Heart right ventricle (tissue), 16 donors: ENCODE results near the gene TRPM5. TPM values are rescaled to one million over a fixed set of nuclear protein-coding genes. Genes with fewer than 3 reads are reported as not detected.
A peak's percentile ranks its signal among the peaks of the same experiment; 100 is the strongest.

Experiments
- ATAC-seq, 8 donors: fragments of 200-7000 bp; cut with Tn5 transposase; one replicate each; pipeline ENCODE4 v1.9.1; 2020; ENCODE audit warnings: mild to moderate bottlenecking in 8 of 8, moderate library complexity in 8 of 8, moderate number of reproducible peaks in 1 of 8
- DNase-seq, 2 donors: peaks; one replicate each; pipeline ENCODE4 v3.0.0-alpha.2; 2020
- H3K27ac ChIP-seq, 10 donors: fragments of 200-600 bp; sonication (generic) in 2 of 10; one replicate each; pipeline versions ENCODE4 v1.5.0 to v1.8.0; 2020 to 2022; ENCODE audit warnings: mild to moderate bottlenecking in 3 of 10
- H3K27me3 ChIP-seq, 7 donors: fragments of 200-600 bp; one replicate each; pipeline ENCODE4 v1.8.0; 2021 to 2022; ENCODE audit warnings: mild to moderate bottlenecking in 2 of 7
- H3K36me3 ChIP-seq, 9 donors: fragments of 200-600 bp; sonication (generic) in 1 of 9; one replicate each; pipeline versions ENCODE4 v1.5.0 to v1.8.0; 2020 to 2022; ENCODE audit warnings: mild to moderate bottlenecking in 2 of 9
- H3K4me1 ChIP-seq, 9 donors: fragments of 200-600 bp; sonication (generic) in 1 of 9; one replicate each; pipeline versions ENCODE4 v1.5.0 to v1.8.0; 2020 to 2022; ENCODE audit warnings: mild to moderate bottlenecking in 4 of 9
- H3K4me3 ChIP-seq, 10 donors: fragments of 200-600 bp; sonication (generic) in 2 of 10; one replicate each; pipeline versions ENCODE4 v1.5.0 to v1.8.0; 2020 to 2022; ENCODE audit warnings: mild to moderate bottlenecking in 7 of 10, moderate library complexity in 2 of 10
- H3K9me3 ChIP-seq, 11 donors: fragments of 200-600 bp in 10 of 11; sonication (generic) in 2 of 11; one replicate each; pipeline versions ENCODE4 v1.5.0 to v1.8.0; 2013 to 2022; ENCODE audit warnings: mild to moderate bottlenecking in 2 of 11, control low read depth in 1 of 11, moderate library complexity in 1 of 11
- WGBS, 2 donors: extraction: QIAGEN DNeasy Blood & Tissue Kit; methylation state at CpG; one replicate each; pipeline ENCODE4 v1.1.7; 2013; ENCODE audit warnings: inconsistent platforms in 1 of 2; 5-methylcytosine and 5-hydroxymethylcytosine counted together
- intact Hi-C, 10 donors: fragments of 100-400 bp; cut with DNase I; formaldehyde crosslinking; loops; one replicate each; pipeline versions ENCODE4 v1.11.1 to v1.14.2; 2022
- polyA plus RNA-seq, 2 donors: library from polyadenylated mRNA; stranded (reverse); fragments of 200-250 nt; gene quantifications; one replicate each; pipeline ENCODE4 v1.2.3, GENCODE V29; 2013
- total RNA-seq, 10 donors: library from RNA; stranded (reverse); fragmentation: NEBNext Ultra II Directional in 3 of 10; extraction: Animal tissue kit (Norgen Biotek cat#: 25700) in 3 of 10; gene quantifications; one replicate each; pipeline versions ENCODE4 v1.2.1 to v1.2.4, GENCODE V29; 2021 to 2023
- TF ChIP-seq, protein P1 (sequence below), 9 donors: fragments of 200-600 bp; sonication (generic) in 2 of 9; IDR thresholded peaks; one replicate each; pipeline versions ENCODE4 v1.5.0 to v1.8.0; 2021 to 2022; ENCODE audit warnings: antibody characterized with exemption in 9 of 9, mild to moderate bottlenecking in 5 of 9, moderate library complexity in 1 of 9
- donor health status: Arrhythmogenic right ventricular cardiomyopathy.
- donor health status: ischemic (EF 13 %, LVEDD 7.1; RV severe dilation, severe dysfunction).
- donor health status: healthy with polysubstance abuse.
- donor health status: DM: no; HTN: yes; CAD: no.
- donor health status: DM: no; HTN: no; CAD: no.
- donor health status: ischemic (EF 25% LVEDD 6.9; RV normal size, moderate dysfunction).
- donor health status: ischemic (EF 25% LVEDD 5.7; RV mildly dilated, moderate dysfunction).
- donor health status: healthy.
- donor health status: DM: yes; HTN: yes; CAD: no.
- donor health status: Ischemic cardiomyopathy.
- donor health status: ischemic (EF 35%, LVEDD 5.7; RV mildly dilated, moderate dysfunction).
- donor health status: nonischemic (EF 11% LVEDD 7.7; RV severe dilation, severe dysfunction).
- donor health status: DM: yes; HTN: yes; CAD: no.
- donor health status: PGD.
- donor health status: ischemic (EF 29% LVEDD 5.4; RV normal size, mild dysfunction).
- donor health status: nonischemic (EF 23%, LVEDD 6.1; RV moderate dilation, normal function).

Gene TRPM5
- total and polyA plus RNA-seq, 12 donors: not detected

DNA sequence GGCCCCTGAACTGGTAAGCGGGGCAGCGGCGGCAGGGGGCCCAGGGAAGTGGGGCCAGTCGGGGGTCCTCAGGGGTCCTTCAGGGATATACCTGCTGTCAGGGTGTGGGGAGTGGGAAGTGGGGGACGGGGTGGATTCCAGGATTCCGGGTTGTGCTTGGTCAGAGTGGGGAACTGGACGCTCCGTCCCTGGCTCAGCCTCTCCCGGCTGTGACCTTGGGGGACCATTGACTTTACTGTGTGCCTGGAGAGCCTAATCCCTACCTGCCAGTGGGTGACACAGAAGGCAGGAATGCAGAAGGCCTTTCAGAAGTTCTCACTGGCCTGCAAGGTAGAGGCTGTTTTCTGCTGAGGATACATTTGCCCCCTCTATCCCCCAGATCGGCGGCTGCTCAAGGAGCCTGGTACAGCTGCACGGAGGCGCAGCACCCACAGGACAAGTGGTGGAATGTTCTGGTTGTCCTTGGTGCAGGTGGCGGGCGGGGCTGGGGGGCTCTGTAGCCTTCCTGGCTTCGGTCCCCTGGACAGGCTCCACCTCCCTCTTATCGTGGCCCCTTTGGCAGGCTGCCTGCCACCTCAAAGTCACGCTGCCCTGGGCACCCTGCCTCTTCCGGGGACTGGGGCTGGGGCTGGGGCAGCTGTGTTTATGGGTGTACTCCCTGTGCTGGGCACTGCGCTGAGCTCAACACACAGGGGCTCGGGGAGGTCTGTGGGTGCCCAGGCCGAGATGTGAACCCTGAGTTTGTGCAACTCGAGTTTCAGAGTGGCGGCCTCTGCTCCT, 18.9 kb upstream of the TRPM5 start:
- DNase-seq (peak; percentile 79 to 81), ATAC-seq (peak; percentile 63 to 92 (median 86))
- H3K27me3 ChIP-seq: no peaks in the 10 kb centered on the region
- WGBS, 2 donors: 51 to 68% methylated on average over 24 of the region's 24 CpGs
- TF ChIP-seq, protein P1, sequence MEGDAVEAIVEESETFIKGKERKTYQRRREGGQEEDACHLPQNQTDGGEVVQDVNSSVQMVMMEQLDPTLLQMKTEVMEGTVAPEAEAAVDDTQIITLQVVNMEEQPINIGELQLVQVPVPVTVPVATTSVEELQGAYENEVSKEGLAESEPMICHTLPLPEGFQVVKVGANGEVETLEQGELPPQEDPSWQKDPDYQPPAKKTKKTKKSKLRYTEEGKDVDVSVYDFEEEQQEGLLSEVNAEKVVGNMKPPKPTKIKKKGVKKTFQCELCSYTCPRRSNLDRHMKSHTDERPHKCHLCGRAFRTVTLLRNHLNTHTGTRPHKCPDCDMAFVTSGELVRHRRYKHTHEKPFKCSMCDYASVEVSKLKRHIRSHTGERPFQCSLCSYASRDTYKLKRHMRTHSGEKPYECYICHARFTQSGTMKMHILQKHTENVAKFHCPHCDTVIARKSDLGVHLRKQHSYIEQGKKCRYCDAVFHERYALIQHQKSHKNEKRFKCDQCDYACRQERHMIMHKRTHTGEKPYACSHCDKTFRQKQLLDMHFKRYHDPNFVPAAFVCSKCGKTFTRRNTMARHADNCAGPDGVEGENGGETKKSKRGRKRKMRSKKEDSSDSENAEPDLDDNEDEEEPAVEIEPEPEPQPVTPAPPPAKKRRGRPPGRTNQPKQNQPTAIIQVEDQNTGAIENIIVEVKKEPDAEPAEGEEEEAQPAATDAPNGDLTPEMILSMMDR (IDR thresholded peaks at IDR 0.05): no peak
- peaks cover 15 to 92% (median 54%) of the 10 kb centered on the region in 9 donors for H3K4me1 ChIP-seq
- intact Hi-C loops: loop anchor here in 4 of 10 donors (2.0 to 5.0 kb wide), 4 partner anchors 44 to 856 kb away; partner anchors contain the start of gene KRTAP5-3 (in 1 of the 4)
- no peaks in the 10 kb centered on the region for H3K9me3 ChIP-seq
- peak overlapping the region; percentile 73 to 96 (median 90) for H3K27ac ChIP-seq
- H3K4me3 ChIP-seq: peak overlapping the region in 3 of 10 donors; percentile 9 to 20 (median 13)
- H3K36me3 ChIP-seq: no peaks in the 10 kb centered on the region

DNA sequence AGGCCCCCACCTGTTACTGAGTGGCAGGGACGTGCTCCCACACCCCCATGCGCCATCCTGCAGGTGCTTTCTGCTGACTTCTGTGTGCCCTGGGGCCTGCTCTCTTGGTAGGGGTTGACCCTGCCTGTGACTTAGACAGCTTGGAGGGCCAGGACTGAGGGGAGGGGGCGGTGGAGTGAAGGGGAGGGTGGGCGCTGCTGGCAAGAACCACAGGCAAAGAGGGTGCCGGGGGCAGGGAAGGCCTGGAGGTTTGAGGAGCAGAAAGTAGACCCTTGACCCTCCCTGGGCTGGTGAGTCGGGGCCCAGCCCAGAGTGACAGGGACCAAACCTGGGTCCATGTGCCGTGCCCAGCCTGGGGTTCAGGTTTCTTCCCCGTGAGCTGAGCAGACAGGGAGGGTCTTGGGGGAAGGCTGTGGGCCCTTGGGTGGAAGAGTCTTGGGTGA, 18.2 kb upstream of the TRPM5 start:
- H3K27me3 ChIP-seq: no peaks in the 10 kb centered on the region
- no peak for DNase-seq
- H3K27ac ChIP-seq: peak overlapping the region; percentile 73 to 96 (median 90)
- 85 to 88% methylated on average over 8 of the region's 8 CpGs for WGBS, 2 donors
- intact Hi-C loops: loop anchor here in 4 of 10 donors (2.0 to 5.0 kb wide), 4 partner anchors 45 to 855 kb away; partner anchors contain the start of gene KRTAP5-3 (in 1 of the 4)
- TF ChIP-seq, protein P1 (IDR thresholded peaks at IDR 0.05): no peak
- H3K4me3 ChIP-seq: peak overlapping the region in 1 of 10 donors; percentile 13
- no peaks in the 10 kb centered on the region for H3K36me3 ChIP-seq
- peaks cover 15 to 86% (median 54%) of the 10 kb centered on the region in 9 donors for H3K4me1 ChIP-seq
- ATAC-seq: peak in 1 of 8 donors; percentile 2
- H3K9me3 ChIP-seq: no peaks in the 10 kb centered on the region

DNA sequence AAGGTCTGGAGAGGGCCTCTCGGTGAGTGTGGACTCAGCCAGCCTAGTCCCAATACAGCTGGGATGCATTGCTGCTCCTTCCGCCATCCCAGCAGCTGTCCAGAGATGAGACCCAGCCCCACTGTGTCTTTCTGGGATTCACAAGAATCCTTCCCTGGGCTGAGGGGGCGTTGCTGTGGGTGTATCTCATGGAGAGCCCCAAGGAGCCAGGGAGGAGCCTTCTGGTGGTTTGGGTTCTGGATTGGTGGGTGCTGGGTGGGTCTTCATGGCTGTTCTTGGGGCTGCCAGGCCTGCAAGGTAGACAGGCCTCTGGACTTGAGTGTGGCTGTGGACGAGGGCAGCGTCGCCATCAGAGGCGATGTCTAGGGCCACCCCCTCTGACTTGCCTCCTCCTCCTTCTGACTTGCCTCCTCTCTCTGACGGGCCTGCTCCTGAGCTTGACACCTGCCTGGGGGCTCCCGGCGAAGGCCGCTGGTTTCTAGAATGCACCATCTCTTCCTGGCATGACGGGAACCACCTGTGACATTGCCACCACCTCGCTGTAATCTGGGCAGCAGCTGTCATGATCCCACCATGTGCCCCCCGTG, 17.7 kb upstream of the TRPM5 start:
- TF ChIP-seq, protein P1 (IDR thresholded peaks at IDR 0.05): no peak
- H3K27me3 ChIP-seq: no peaks in the 10 kb centered on the region
- WGBS, 2 donors: 89 to 90% methylated on average over 14 of the region's 14 CpGs
- peak overlapping the region; percentile 73 to 96 (median 90) for H3K27ac ChIP-seq
- intact Hi-C loops: loop anchor here in 4 of 10 donors (2.0 to 5.0 kb wide), 4 partner anchors 45 to 855 kb away; partner anchors contain the start of gene KRTAP5-3 (in 1 of the 4)
- no peaks in the 10 kb centered on the region for H3K9me3 ChIP-seq
- no peak for ATAC-seq
- H3K4me1 ChIP-seq: peaks cover 15 to 81% (median 50%) of the 10 kb centered on the region in 9 donors
- DNase-seq: no peak
- H3K4me3 ChIP-seq: peak overlapping the region in 2 of 10 donors; percentile 8 to 19
- H3K36me3 ChIP-seq: no peaks in the 10 kb centered on the region

DNA sequence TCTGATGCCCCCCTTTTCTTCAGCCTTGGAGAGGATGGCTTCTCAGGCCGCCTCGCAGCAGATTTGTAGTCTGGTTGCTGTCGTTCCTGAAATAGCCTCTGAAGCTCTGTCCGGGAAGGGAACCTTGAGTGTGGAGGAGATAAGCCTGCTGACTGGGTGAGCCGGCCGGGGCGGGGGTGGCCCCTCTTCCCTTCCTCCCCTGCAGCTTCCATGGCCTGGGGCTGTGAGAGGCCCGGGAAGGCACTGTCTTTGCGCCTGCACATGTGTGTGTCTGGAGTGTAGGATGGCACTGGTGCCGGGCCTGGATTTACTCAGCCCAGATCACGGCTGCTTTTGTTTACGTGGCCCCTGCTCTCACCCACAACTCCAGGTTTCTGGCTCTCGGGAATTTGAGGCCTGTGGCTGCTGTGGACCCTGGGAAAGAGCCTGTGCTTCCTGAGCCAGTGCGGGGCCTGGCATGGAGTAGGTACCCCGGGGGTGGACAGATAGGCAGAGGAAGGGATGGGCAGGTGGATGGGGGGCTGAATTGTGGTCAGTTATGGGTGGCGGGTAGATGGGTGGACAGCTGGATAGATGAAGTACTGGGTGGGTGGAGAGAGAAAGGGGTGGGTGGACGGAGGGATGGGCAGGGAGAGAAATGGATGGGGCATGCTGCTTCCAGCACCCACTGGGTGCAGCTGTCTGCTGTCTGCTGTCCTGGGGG, 17.1 kb upstream of the TRPM5 start:
- peak; percentile 35 to 74 (median 64) for ATAC-seq

More for the DNA sequence above, 17.1 kb upstream of the TRPM5 start:
- no peaks in the 10 kb centered on the region for H3K27me3 ChIP-seq
- peak; percentile 56 to 57 for DNase-seq
- no peaks in the 10 kb centered on the region for H3K9me3 ChIP-seq
- H3K4me3 ChIP-seq: peak overlapping the region in 2 of 10 donors; percentile 8 to 19
- TF ChIP-seq, protein P1 (IDR thresholded peaks at IDR 0.05): no peak
- 40 to 57% methylated on average over 17 of the region's 17 CpGs for WGBS, 2 donors
- intact Hi-C loops: loop anchor here in 3 of 10 donors (5.0 kb wide), 3 partner anchors 46 to 854 kb away; partner anchors contain the start of gene KRTAP5-3 (in 1 of the 3)
- H3K36me3 ChIP-seq: no peaks in the 10 kb centered on the region
- peak overlapping the region; percentile 73 to 96 (median 90) for H3K27ac ChIP-seq
- peaks cover 15 to 74% (median 49%) of the 10 kb centered on the region in 9 donors for H3K4me1 ChIP-seq
